ENCODE measurements around the gene KIAA0319L.

GRCh38 chr1:35488336-35488735 is 68.9 kb downstream of the KIAA0319L start:
- TF ChIP-seq CTCF (IDR thresholded peaks at IDR 0.05; ENCODE audit: borderline replicate concordance, extremely low read depth, low read length, poor library complexity, severe bottlenecking), result no peak
- no peak for TF ChIP-seq EZH2 (IDR thresholded peaks at IDR 0.05; ENCODE audit: borderline replicate concordance, low read depth, low read length, severe bottlenecking)
